ENCODE data around the gene CCDC148.
"Not testable (repeated sequence)": the region's sequence is repeated elsewhere in the genome, so short reads cannot be mapped to it uniquely, and the experiment has no call there.

Gene CCDC148

DNA sequence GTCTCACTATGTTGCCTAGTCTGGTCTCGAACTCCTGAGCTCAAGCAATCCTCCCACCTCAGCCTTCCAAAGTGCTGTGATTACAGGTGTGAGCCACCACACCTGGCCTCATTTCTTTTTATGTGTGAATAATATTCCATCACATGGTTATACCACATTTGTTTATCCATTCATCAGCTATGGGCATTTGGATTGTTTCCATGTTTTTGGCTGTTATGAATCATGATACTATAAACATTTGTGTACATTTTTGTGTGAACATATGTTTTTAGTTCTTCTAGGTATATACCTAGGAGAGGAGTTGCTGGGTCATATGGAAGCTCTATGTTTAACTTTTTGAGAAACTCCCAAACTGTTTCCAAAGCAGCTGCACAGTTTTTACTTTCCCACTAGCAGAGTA is 24.6 kb upstream of the CCDC148 start:
- no peak overlapping the region for H3K4me3 ChIP-seq (ENCODE audit: low read depth, low read length)
- no peak overlapping the region for H3K9ac ChIP-seq (ENCODE audit: low read length)
- no peaks in the 10 kb centered on the region for H3K9me3 ChIP-seq (ENCODE audit: control insufficient read depth, insufficient read depth, low read depth, low read length)
- no peak overlapping the region for H3K27ac ChIP-seq (ENCODE audit: low read depth, low read length)
- H3K36me3 ChIP-seq (ENCODE audit: control insufficient read depth, insufficient read depth, low read length): no peaks in the 10 kb centered on the region
- no peaks in the 10 kb centered on the region for H3K27me3 ChIP-seq (ENCODE audit: control insufficient read depth, insufficient read depth, low read length)
- H3K4me1 ChIP-seq (ENCODE audit: control insufficient read depth, insufficient read depth, low read length): peaks cover 8% of the 10 kb centered on the region

- Histone ChIP-seq H3K4me1 (ENCODE audit: control insufficient read depth, insufficient read depth, low read length) (peaks cover 6% of the 10 kb centered on the region), H3K9me3 (ENCODE audit: control insufficient read depth, insufficient read depth, low read depth, low read length) (no peaks in the 10 kb centered on the region), H3K4me3 (ENCODE audit: low read depth, low read length) (no peak overlapping the region), H3K9ac (ENCODE audit: low read length) (no peak overlapping the region), H3K27ac (ENCODE audit: low read depth, low read length) (no peak overlapping the region), H3K36me3 (ENCODE audit: control insufficient read depth, insufficient read depth, low read length) (no peaks in the 10 kb centered on the region), H3K27me3 (ENCODE audit: control insufficient read depth, insufficient read depth, low read length) (no peaks in the 10 kb centered on the region)
Observed at GRCh38 chr2:158478816-158479215, 22.3 kb upstream of the CCDC148 start.

DNA sequence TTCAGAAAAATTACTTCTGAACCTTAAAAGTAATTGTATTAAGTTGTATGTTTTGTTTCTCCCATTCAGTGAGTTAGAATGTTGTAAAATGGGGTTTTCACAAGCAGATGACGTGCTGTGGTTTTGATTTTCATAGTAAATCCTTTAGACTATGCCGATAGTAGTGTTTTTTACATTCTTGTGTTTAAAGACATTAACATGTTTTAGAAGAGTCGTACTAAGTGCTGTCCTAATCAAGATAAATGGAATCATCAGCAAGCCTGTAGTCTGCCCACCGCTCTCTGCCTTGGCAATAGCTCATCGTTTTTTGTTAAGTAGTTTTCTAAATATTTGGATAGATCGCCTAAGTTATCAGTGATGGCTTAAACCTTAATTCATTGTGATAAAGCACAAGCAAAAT is 21.7 kb upstream of the CCDC148 start:
- no peak overlapping the region for H3K9ac ChIP-seq (ENCODE audit: low read length)
- H3K27ac ChIP-seq (ENCODE audit: low read depth, low read length): no peak overlapping the region
- no peaks in the 10 kb centered on the region for H3K36me3 ChIP-seq (ENCODE audit: control insufficient read depth, insufficient read depth, low read length)
- H3K9me3 ChIP-seq (ENCODE audit: control insufficient read depth, insufficient read depth, low read depth, low read length): no peaks in the 10 kb centered on the region
- peaks cover 6% of the 10 kb centered on the region for H3K4me1 ChIP-seq (ENCODE audit: control insufficient read depth, insufficient read depth, low read length)
- H3K27me3 ChIP-seq (ENCODE audit: control insufficient read depth, insufficient read depth, low read length): no peaks in the 10 kb centered on the region
- no peak overlapping the region for H3K4me3 ChIP-seq (ENCODE audit: low read depth, low read length)

DNA sequence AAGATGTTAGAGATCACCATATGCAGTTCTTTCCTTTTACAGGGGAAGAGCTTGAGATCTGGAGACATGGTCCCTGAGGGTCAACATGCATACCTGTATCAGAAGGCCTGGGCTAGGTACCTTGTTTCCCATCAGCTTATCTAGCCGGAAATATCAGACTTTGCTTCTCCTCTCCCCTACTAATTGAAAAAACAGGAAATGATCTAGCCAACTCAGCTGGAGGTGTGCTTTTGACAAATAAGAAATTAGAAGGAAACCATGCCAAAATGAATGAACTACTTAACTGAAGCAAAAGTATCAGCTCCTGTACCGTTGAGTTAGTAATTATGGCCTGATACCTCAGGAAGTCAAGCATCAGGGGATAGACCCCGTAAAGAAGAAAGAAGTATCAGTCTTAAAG is 20.6 kb upstream of the CCDC148 start:
- Histone ChIP-seq H3K9me3 (ENCODE audit: control insufficient read depth, insufficient read depth, low read depth, low read length) (0 out of 2 replicates have a peak, but pooled peaks cover 2% of the 10 kb centered on the region), H3K4me3 (ENCODE audit: low read depth, low read length) (no peak overlapping the region), H3K9ac (ENCODE audit: low read length) (no peak overlapping the region), H3K27me3 (ENCODE audit: control insufficient read depth, insufficient read depth, low read length) (no peaks in the 10 kb centered on the region), H3K4me1 (ENCODE audit: control insufficient read depth, insufficient read depth, low read length) (peaks cover 6% of the 10 kb centered on the region), H3K27ac (ENCODE audit: low read depth, low read length) (no peak overlapping the region), H3K36me3 (ENCODE audit: control insufficient read depth, insufficient read depth, low read length) (no peaks in the 10 kb centered on the region)

DNA sequence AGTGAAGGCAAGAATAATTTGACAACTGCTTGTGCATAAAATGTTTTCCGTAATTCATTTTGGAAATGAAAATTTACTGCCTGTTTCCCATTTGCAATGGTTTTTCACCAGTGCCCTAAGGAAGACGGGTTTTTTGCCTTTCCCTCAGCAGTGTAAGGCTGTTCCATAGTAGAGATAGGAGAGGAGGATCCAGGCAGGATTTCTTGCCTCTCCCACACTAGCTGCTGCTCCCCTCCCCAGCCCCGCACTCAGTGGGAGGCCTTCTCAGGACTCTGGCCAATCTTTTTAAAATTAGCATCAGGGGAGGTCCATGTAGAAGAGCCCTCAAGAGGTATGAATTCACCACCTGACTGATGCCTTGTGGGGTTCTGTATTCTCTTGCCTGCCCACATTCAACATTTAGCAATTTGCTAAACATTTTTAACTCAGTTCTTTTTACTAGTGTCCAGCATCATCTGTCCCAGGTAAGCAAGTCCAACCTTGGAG is 18.0 kb upstream of the CCDC148 start:
- H3K4me1 ChIP-seq (ENCODE audit: control insufficient read depth, insufficient read depth, low read length); H3K27ac ChIP-seq (ENCODE audit: low read depth, low read length); H3K36me3 ChIP-seq (ENCODE audit: control insufficient read depth, insufficient read depth, low read length); H3K9me3 ChIP-seq (ENCODE audit: control insufficient read depth, insufficient read depth, low read depth, low read length); H3K9ac ChIP-seq (ENCODE audit: low read length); H3K27me3 ChIP-seq (ENCODE audit: control insufficient read depth, insufficient read depth, low read length); H3K4me3 ChIP-seq (ENCODE audit: low read depth, low read length): not testable (repeated sequence)

DNA sequence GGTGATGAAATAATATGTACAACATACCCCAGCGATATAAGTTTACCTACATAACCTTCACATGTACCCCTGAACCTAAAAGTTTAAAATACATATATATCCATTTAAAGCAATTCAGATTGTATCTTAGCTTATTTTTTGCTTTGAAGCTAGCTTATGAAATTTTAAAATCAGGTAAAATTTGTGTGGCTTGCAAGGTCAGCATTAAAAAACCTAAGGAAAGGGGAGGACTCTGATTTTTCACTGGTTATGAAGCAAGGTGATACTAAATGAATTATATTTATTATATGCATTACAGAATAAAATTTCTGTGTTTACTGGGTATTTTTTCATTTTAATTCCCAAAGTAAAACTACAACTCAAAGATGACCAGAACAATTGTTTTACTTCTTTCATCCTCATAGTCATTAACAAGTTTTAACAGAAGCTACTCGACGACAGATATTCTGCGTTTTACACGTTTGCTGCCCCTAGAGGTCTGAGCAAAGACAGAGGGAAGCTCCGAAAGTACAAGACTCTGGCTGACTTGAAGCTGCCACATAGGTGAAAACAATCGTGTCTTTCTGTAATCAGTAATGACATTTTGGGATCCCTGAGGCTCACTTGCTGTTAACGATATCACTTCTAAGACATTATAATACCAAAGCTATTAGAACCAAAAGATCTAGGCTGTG is 17.3 kb upstream of the CCDC148 start:
- 0 out of 2 replicates have a peak, but pooled peaks cover 2% of the 10 kb centered on the region for H3K9me3 ChIP-seq (ENCODE audit: control insufficient read depth, insufficient read depth, low read depth, low read length)
- H3K4me1 ChIP-seq (ENCODE audit: control insufficient read depth, insufficient read depth, low read length): peaks cover 9% of the 10 kb centered on the region
- H3K9ac ChIP-seq (ENCODE audit: low read length): no peak overlapping the region
- 0 out of 2 replicates have a peak, but pooled peaks cover 5% of the 10 kb centered on the region for H3K36me3 ChIP-seq (ENCODE audit: control insufficient read depth, insufficient read depth, low read length)
- H3K27me3 ChIP-seq (ENCODE audit: control insufficient read depth, insufficient read depth, low read length): no peaks in the 10 kb centered on the region
- no peak overlapping the region for H3K4me3 ChIP-seq (ENCODE audit: low read depth, low read length)
- no peak overlapping the region for H3K27ac ChIP-seq (ENCODE audit: low read depth, low read length)

- not testable (repeated sequence) for H3K36me3 ChIP-seq (ENCODE audit: control insufficient read depth, insufficient read depth, low read length); H3K4me3 ChIP-seq (ENCODE audit: low read depth, low read length); H3K9me3 ChIP-seq (ENCODE audit: control insufficient read depth, insufficient read depth, low read depth, low read length); H3K27ac ChIP-seq (ENCODE audit: low read depth, low read length); H3K4me1 ChIP-seq (ENCODE audit: control insufficient read depth, insufficient read depth, low read length); H3K27me3 ChIP-seq (ENCODE audit: control insufficient read depth, insufficient read depth, low read length); H3K9ac ChIP-seq (ENCODE audit: low read length)
Observed at GRCh38 chr2:158473300-158473699, 16.7 kb upstream of the CCDC148 start.

DNA sequence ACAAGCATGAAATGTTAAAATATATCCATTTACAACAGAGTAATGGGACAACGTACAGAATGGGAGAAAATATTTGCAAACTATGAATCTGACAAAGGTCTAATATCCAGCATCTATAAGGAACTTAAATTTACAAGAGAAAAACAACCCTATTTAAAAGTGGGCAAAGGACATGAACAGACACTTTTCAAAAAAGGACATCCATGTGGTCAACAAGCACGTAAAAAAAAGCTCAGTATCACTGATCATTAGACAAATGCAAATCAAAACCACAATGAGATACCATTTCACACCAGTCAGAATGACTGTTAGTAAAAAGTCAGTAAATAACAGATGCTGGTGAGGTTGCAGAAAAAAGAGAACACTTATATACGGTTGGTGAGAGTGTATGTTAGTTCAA is 16.3 kb upstream of the CCDC148 start:
- H3K36me3 ChIP-seq (ENCODE audit: control insufficient read depth, insufficient read depth, low read length); H3K27me3 ChIP-seq (ENCODE audit: control insufficient read depth, insufficient read depth, low read length); H3K9ac ChIP-seq (ENCODE audit: low read length); H3K27ac ChIP-seq (ENCODE audit: low read depth, low read length); H3K4me3 ChIP-seq (ENCODE audit: low read depth, low read length); H3K9me3 ChIP-seq (ENCODE audit: control insufficient read depth, insufficient read depth, low read depth, low read length); H3K4me1 ChIP-seq (ENCODE audit: control insufficient read depth, insufficient read depth, low read length): not testable (repeated sequence)

GRCh38 chr2:158467248-158467647 is 10.7 kb upstream of the CCDC148 start:
- Histone ChIP-seq H3K9ac (ENCODE audit: low read length) (no peak overlapping the region), H3K27ac (ENCODE audit: low read depth, low read length) (no peak overlapping the region), H3K36me3 (ENCODE audit: control insufficient read depth, insufficient read depth, low read length) (0 out of 2 replicates have a peak, but pooled peaks cover 5% of the 10 kb centered on the region), H3K9me3 (ENCODE audit: control insufficient read depth, insufficient read depth, low read depth, low read length) (no peaks in the 10 kb centered on the region), H3K4me3 (ENCODE audit: low read depth, low read length) (no peak overlapping the region), H3K27me3 (ENCODE audit: control insufficient read depth, insufficient read depth, low read length) (no peaks in the 10 kb centered on the region), H3K4me1 (ENCODE audit: control insufficient read depth, insufficient read depth, low read length) (peaks cover 6% of the 10 kb centered on the region; the same call in 1 of the 2 replicates)

DNA sequence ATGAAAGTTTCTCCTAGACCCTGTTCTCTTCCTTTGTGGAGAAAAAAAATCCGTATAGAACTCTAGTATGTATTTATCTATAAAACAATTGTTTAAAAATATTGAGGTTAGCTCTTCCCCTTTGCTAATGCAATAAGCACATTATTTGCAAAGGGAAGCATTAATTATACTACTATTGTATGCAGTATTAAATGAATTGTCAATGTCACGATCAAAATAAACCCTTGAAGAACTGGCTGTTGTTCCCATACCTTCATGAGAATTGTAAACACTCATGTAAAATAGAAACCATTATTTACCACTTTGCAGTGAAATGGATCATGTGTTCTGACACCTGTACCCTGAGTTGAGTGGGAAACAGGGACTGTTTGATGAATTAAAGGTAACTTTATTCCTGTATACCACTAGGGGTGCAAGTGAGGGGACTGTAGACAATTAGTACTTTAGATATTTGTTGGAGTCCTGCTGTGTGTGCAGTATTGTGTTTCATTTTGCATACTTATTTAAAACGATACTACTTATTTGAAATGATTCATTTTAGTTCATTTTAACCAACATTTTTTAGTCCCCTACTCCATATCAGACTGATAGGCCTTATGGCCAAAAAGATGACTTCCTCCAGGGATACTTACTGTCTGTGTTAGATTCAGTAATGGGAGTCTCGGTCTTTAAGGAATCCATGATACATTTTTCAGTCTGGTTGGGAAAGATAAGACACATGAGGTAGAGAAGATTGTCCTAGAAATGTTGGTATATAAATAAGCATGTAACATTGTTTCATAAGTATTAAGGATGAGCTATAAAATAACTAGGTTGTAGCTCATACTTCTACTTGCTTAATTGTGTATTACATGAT is 8.1 kb upstream of the CCDC148 start:
- no peaks in the 10 kb centered on the region for H3K36me3 ChIP-seq (ENCODE audit: control insufficient read depth, insufficient read depth, low read length)
- no peaks in the 10 kb centered on the region for H3K9me3 ChIP-seq (ENCODE audit: control insufficient read depth, insufficient read depth, low read depth, low read length)
- H3K4me1 ChIP-seq (ENCODE audit: control insufficient read depth, insufficient read depth, low read length): peaks cover 14% of the 10 kb centered on the region
- no peak overlapping the region for H3K9ac ChIP-seq (ENCODE audit: low read length)
- H3K4me3 ChIP-seq (ENCODE audit: low read depth, low read length): no peak overlapping the region
- no peak overlapping the region for H3K27ac ChIP-seq (ENCODE audit: low read depth, low read length)
- H3K27me3 ChIP-seq (ENCODE audit: control insufficient read depth, insufficient read depth, low read length): no peaks in the 10 kb centered on the region

GRCh38 chr2:158463496-158464095 is 7.0 kb upstream of the CCDC148 start:
- no peak overlapping the region for H3K4me3 ChIP-seq (ENCODE audit: low read depth, low read length)
- no peak overlapping the region for H3K27ac ChIP-seq (ENCODE audit: low read depth, low read length)
- no peak overlapping the region for H3K9ac ChIP-seq (ENCODE audit: low read length)
- H3K9me3 ChIP-seq (ENCODE audit: control insufficient read depth, insufficient read depth, low read depth, low read length): no peaks in the 10 kb centered on the region
- H3K27me3 ChIP-seq (ENCODE audit: control insufficient read depth, insufficient read depth, low read length): no peaks in the 10 kb centered on the region
- peaks cover 24% of the 10 kb centered on the region for H3K4me1 ChIP-seq (ENCODE audit: control insufficient read depth, insufficient read depth, low read length)
- no peaks in the 10 kb centered on the region for H3K36me3 ChIP-seq (ENCODE audit: control insufficient read depth, insufficient read depth, low read length)

Data from HUES6 (cell line).